K562 (cell line): Measurements from ENCODE around the gene MICAL2. TPM values are rescaled to one million over a fixed set of nuclear protein-coding genes. Genes with fewer than 3 reads are reported as not detected.

ENCODE experiments used
- ATAC-seq: fragments of 200-7000 bp; cut with Tn5 transposase; 3 replicates; pipeline ENCODE4 v1.9.1; 2020; ENCODE audit warnings: moderate library complexity
- BruUV-seq: library from RNA; stranded (reverse); fragments of 400-500 nt; replicated peaks from 2 replicates; lab custom pipeline; 2021; lab: Mats Ljungman, UMichigan
- CTCF ChIA-PET: fragments of 300-600 bp; formaldehyde crosslinking; extraction: SDS; loops from one replicate; lab custom pipeline; 2021; ENCODE audit warnings: low intra/inter-chr PET ratio; lab: Yijun Ruan, JAX
- POLR2A ChIA-PET: fragments of 300-600, 350-650 bp; sonication (Branson Sonifier 250); formaldehyde crosslinking; extraction: SDS; loops from one replicate; lab custom pipeline; 2021; ENCODE audit warnings: antibody characterized with exemption, inconsistent platforms; lab: Yijun Ruan, JAX
- DNase-seq, 4 experiments: peaks; one replicate each; pipeline versions ENCODE4 v3.0.0 to v3.0.0-alpha.2; 2011 to 2018; ENCODE audit warnings: low spot score in 3 of 4, mixed read lengths in 3 of 4; ENCODE audit errors: extremely low read depth in 1 of 4
- FAIRE-seq: peaks from 2 replicates; lab custom pipeline; 2011; peaks lifted over from hg19 to GRCh38; lab: Jason Lieb, UNC
- H2AFZ ChIP-seq: 2 replicates; pipeline ENCODE4 v1.6.0; 2011; ENCODE audit warnings: low read depth, low read length, control low read depth, inconsistent platforms
- H3K27ac ChIP-seq: fragments of 200-600 bp; 3 replicates; pipeline ENCODE4 v1.8.0; 2011; ENCODE audit warnings: low read depth, mild to moderate bottlenecking, control low read depth, inconsistent platforms, low read length, moderate library complexity, mixed read lengths; ENCODE audit errors: extremely low read depth
- H3K27me3 ChIP-seq, 2 experiments: fragments of 300-600 bp in 1 of 2; 2 replicates in 1 of 2; 3 replicates in 1 of 2; pipeline versions ENCODE4 v1.6.0 to v1.8.0; 2011; ENCODE audit warnings: inconsistent platforms in 2 of 2, low read length in 2 of 2, mild to moderate bottlenecking in 1 of 2, mixed read lengths in 1 of 2, moderate library complexity in 1 of 2; ENCODE audit not compliant: control insufficient read depth in 2 of 2, insufficient read depth in 2 of 2
- H3K36me3 ChIP-seq: fragments of 300-600 bp; 3 replicates; pipeline ENCODE4 v1.8.0; 2011; ENCODE audit warnings: mild to moderate bottlenecking, low read length, inconsistent platforms; ENCODE audit not compliant: control insufficient read depth, insufficient read depth
- H3K4me1 ChIP-seq, 2 experiments: fragments of 200-600 bp in 1 of 2; replicated peaks in 1 of 2; 2 replicates in 1 of 2; 3 replicates in 1 of 2; pipeline versions ENCODE4 v1.5.1 to v1.8.0; 2011; ENCODE audit warnings: inconsistent platforms in 2 of 2, low read length in 2 of 2, mild to moderate bottlenecking in 1 of 2, mixed read lengths in 1 of 2, moderate library complexity in 1 of 2; ENCODE audit not compliant: control insufficient read depth in 2 of 2, insufficient read depth in 2 of 2
- H3K4me2 ChIP-seq: 2 replicates; pipeline ENCODE4 v1.6.1; 2011; ENCODE audit warnings: low read length, control low read depth, inconsistent platforms, mixed read lengths; ENCODE audit not compliant: insufficient read depth
- H3K4me3 ChIP-seq: fragments of 200-600 bp; sonication (generic), shearing (Covaris generic); 2 replicates; pipeline ENCODE4 v1.5.1; 2016; ENCODE audit warnings: control low read depth, inconsistent platforms
- H3K79me2 ChIP-seq: fragments of 200-600 bp; 3 replicates; pipeline ENCODE4 v1.8.0; 2011; ENCODE audit warnings: low read length, inconsistent platforms; ENCODE audit not compliant: control insufficient read depth, insufficient read depth
- H3K9ac ChIP-seq, 2 experiments: 2 replicates each; pipeline versions ENCODE4 v1.6.0 to v1.6.1; 2011; ENCODE audit warnings: low read depth in 2 of 2, low read length in 2 of 2, control low read depth in 1 of 2, inconsistent platforms in 1 of 2, mild to moderate bottlenecking in 1 of 2, mixed read lengths in 1 of 2; ENCODE audit not compliant: insufficient read depth in 1 of 2
- H3K9me1 ChIP-seq: one replicate; pipeline ENCODE4 v1.6.0; 2011; ENCODE audit warnings: inconsistent platforms, mild to moderate bottlenecking, low read length, moderate library complexity; ENCODE audit not compliant: control insufficient read depth, insufficient read depth
- H3K9me3 ChIP-seq: replicated peaks from 2 replicates; pipeline ENCODE4 v1.5.1; 2011; ENCODE audit warnings: low read depth, low read length, inconsistent platforms; ENCODE audit not compliant: control insufficient read depth, insufficient read depth
- H4K20me1 ChIP-seq: replicated peaks from 2 replicates; pipeline ENCODE4 v1.6.1; 2011; ENCODE audit warnings: low read length, inconsistent platforms, mixed read lengths; ENCODE audit not compliant: control insufficient read depth, insufficient read depth
- ARID2 ChIP-seq: fragments of 450-650 bp; IDR thresholded peaks from 2 replicates; pipeline ENCODE4 v1.6.1; 2017; ENCODE audit warnings: antibody characterized with exemption, mild to moderate bottlenecking
- BCOR ChIP-seq: fragments of 450-650 bp; IDR thresholded peaks from 2 replicates; pipeline ENCODE4 v1.6.1; 2016
- BHLHE40 ChIP-seq: IDR thresholded peaks from 2 replicates; pipeline ENCODE4 v1.6.1; 2011; ENCODE audit warnings: low read length, improper control_type of control experiment
- C11orf30 ChIP-seq: fragments of 450-650 bp; IDR thresholded peaks from 2 replicates; pipeline ENCODE4 v1.6.1; 2016; ENCODE audit warnings: low read depth, mild to moderate bottlenecking
- CBX1 ChIP-seq: sonication (generic); IDR thresholded peaks from 2 replicates; pipeline ENCODE4 v1.6.1; 2016; ENCODE audit warnings: antibody characterized with exemption, low read depth, mild to moderate bottlenecking
- CTCF ChIP-seq, 3 experiments: IDR thresholded peaks in 2 of 3; conservative IDR thresholded peaks in 1 of 3; 2 replicates each; pipeline ENCODE4 v1.5.1; 2011 to 2012; ENCODE audit warnings: low read length in 3 of 3, mild to moderate bottlenecking in 3 of 3, control low read depth in 2 of 3, improper control_type of control experiment in 1 of 3, inconsistent platforms in 1 of 3, low read depth in 1 of 3, mixed read lengths in 1 of 3, moderate library complexity in 1 of 3; ENCODE audit not compliant: insufficient read depth in 2 of 3
- E2F8 ChIP-seq: fragments of 450-650 bp; IDR thresholded peaks from 2 replicates; pipeline ENCODE4 v1.7.1; 2018; ENCODE audit warnings: mild to moderate bottlenecking, low read depth; ENCODE audit not compliant: partially characterized antibody
- MLX ChIP-seq, 2 experiments: fragments of 450-650 bp in 1 of 2; sonication (generic) in 1 of 2; formaldehyde crosslinking; conservative IDR thresholded peaks; 2 replicates each; pipeline versions ENCODE4 v1.4.0 to v1.8.1; 2020 to 2022; ENCODE audit warnings: mild to moderate bottlenecking in 1 of 2, missing genetic modification reagents in 1 of 2
- NCOA1 ChIP-seq: fragments of 450-650 bp; IDR thresholded peaks from 2 replicates; pipeline ENCODE4 v1.6.1; 2016; ENCODE audit warnings: low read depth
- SMAD3 ChIP-seq: fragments of 450-650 bp; formaldehyde crosslinking; conservative IDR thresholded peaks from 2 replicates; pipeline ENCODE4 v1.4.0; 2020; ENCODE audit warnings: mild to moderate bottlenecking
- XRCC4 ChIP-seq: IDR thresholded peaks from one replicate; pipeline ENCODE4 v1.6.1; 2011; ENCODE audit not compliant: insufficient read depth, insufficient read length; ENCODE audit errors: extremely low read depth
- ZNF449 ChIP-seq: fragments of 250-450 bp; sonication (Bioruptor Pico); IDR thresholded peaks from 2 replicates; pipeline ENCODE4 v1.8.0; 2022; ENCODE audit warnings: moderate library complexity, mild to moderate bottlenecking, inconsistent platforms
- ZNF583 ChIP-seq: fragments of 250-450 bp; sonication (Bioruptor Pico); IDR thresholded peaks from 2 replicates; pipeline ENCODE4 v1.4.0; 2020
- WGBS: fragments of 100-300 bp; shearing (Covaris generic); methylation state at CpG from one replicate; pipeline ENCODE4 v1.1.6; 2016; ENCODE audit warnings: low coverage, mixed read lengths; ENCODE audit not compliant: insufficient coverage; ENCODE audit errors: missing lambda C conversion rate; 5-methylcytosine and 5-hydroxymethylcytosine counted together
- in situ Hi-C: fragments of 300-500 bp; cut with MboI; formaldehyde crosslinking; loops from 4 replicates; pipeline ENCODE4 v1.15.0; 2018; ENCODE audit warnings: inconsistent platforms, mixed read lengths
- intact Hi-C: fragments of 100-400 bp; cut with micrococcal nuclease; formaldehyde crosslinking; loops from 2 replicates; pipeline ENCODE4 v1.14.2; 2022
- polyA plus RNA-seq, 8 experiments: library from polyadenylated mRNA; depleted of rRNA in 4 of 8; stranded (reverse) in 5 of 8; unstranded in 3 of 8; fragments of >200 nt; fragmentation: Nextera tagmentation in 2 of 8; fragmentation: Illumina TruSeq in 1 of 8; extraction: Ambion mirVana in 2 of 8; extraction: Trizol in 1 of 8; gene quantifications; 2 replicates each; pipeline versions ENCODE4 v1.2.1 to v1.2.3, GENCODE V29; 2011 to 2014; ENCODE audit warnings: inconsistent platforms in 1 of 8, missing spikeins in 1 of 8
- total RNA-seq, 7 experiments: library from RNA; depleted of rRNA in 6 of 7; stranded (reverse); fragments of >200 nt in 6 of 7; fragmentation: Illumina TruSeq in 2 of 7; extraction: Trizol in 2 of 7; gene quantifications; 2 replicates each; pipeline versions ENCODE4 v1.2.1 to v1.2.3, GENCODE V29; 2011 to 2021; ENCODE audit warnings: low replicate concordance in 1 of 7

MICAL2 gene
- total and polyA plus RNA-seq, 9 of the 15 experiments (the other 6 are each of a cell fraction or from before 2014, with no cell fraction given) = 4.7 to 64.2 (median 33.6) TPM

GRCh38 chr11:12287009-12287373 is 176.6 kb downstream of the MICAL2 start (continued):
- no peak for TF ChIP-seq C11orf30
- TF ChIP-seq CBX1 = no peak

GRCh38 chr11:12287374-12288211 is 177.2 kb downstream of the MICAL2 start:
- 0 out of 4 replicates have a peak overlapping the region, but pooled peaks of 1 of the 2 experiments have one; percentile 23 for H3K9ac ChIP-seq
- no peaks in the 10 kb centered on the region for H3K9me1 ChIP-seq
- peaks cover 15 to 17% of the 10 kb centered on the region in 2 experiments; a peak in 3 of 5 replicates for H3K4me1 ChIP-seq
- no peaks in the 10 kb centered on the region; a peak in 1 of 5 replicates for H3K27me3 ChIP-seq
- ChIA-PET CTCF (interaction anchor here (0.6 to 1.5 kb wide), 3 partner anchors 241 to 1963 kb away, joined by 4 to 7 read pairs (median 5); no protein-coding TSS in a partner anchor), POLR2A (no interaction called here)
- peak; percentile 85 for ATAC-seq
- H3K27ac ChIP-seq = no peak overlapping the region
- FAIRE-seq = peak; percentile 49
- no peaks in the 10 kb centered on the region for H4K20me1 ChIP-seq
- H3K79me2 ChIP-seq = no peaks in the 10 kb centered on the region
- in situ Hi-C loops = loop anchor here (5.0 to 10.0 kb wide), 2 partner anchors 240 to 473 kb away; no protein-coding TSS in a partner anchor
- peak; percentile 40 to 55 (median 46) for DNase-seq
- no peaks in the 10 kb centered on the region for H3K36me3 ChIP-seq
- H3K9me3 ChIP-seq = no peaks in the 10 kb centered on the region
- no TSS peak for BruUV-seq
- 28% methylated on average over 13 of the region's 13 CpGs for WGBS
- no peak overlapping the region for H3K4me2 ChIP-seq
- intact Hi-C loops = loop anchor here (5.0 kb wide), 1 partner anchor 45 kb away; no protein-coding TSS in a partner anchor
- no peak overlapping the region for H3K4me3 ChIP-seq
- peak overlapping the region; percentile 28; the same call in 1 of the 2 replicates for H2AFZ ChIP-seq
- TF ChIP-seq SMAD3 (no peak), XRCC4 (no peak), BCOR (no peak), ZNF449 (CRISPR knock-in tag) (no peak), NCOA1 (no peak), BHLHE40 (no peak), CTCF (IDR thresholded peaks at IDR 0.05 in 2 of 3, conservative IDR thresholded peaks at IDR 0.05 in 1 of 3; ENCODE audit: insufficient read depth in 2 of 3, low read depth in 1 of 3, low read length in 3 of 3) (peak; percentile 49 to 60 (median 54)), ZNF583 (CRISPR knock-in tag) (no peak), MLX (CRISPR knock-in tag; conservative IDR thresholded peaks at IDR 0.05) (no peak), ARID2 (no peak), E2F8 (no peak)
